Large intestine (tissue), 3 donors: Measurements from ENCODE around the gene THRB. TPM values are rescaled to one million over a fixed set of nuclear protein-coding genes. Genes with fewer than 3 reads are reported as not detected.
A peak's percentile ranks its signal among the peaks of the same experiment; 100 is the strongest.

Experiments used
- DNase-seq, 2 donors: peaks; one replicate each; pipeline versions ENCODE4 v3.0.0 to v3.0.0-alpha.2; 2013
- H3K27ac ChIP-seq: one replicate; pipeline ENCODE4 v1.5.1; 2013; ENCODE audit warnings: low read length
- H3K27me3 ChIP-seq: 2 replicates; pipeline ENCODE4 v1.6.1; 2013; ENCODE audit warnings: low read length; ENCODE audit not compliant: control insufficient read depth, insufficient read depth
- H3K36me3 ChIP-seq: 2 replicates; pipeline ENCODE4 v1.6.1; 2013; ENCODE audit warnings: low read length; ENCODE audit not compliant: control insufficient read depth, insufficient read depth
- H3K4me1 ChIP-seq: one replicate; pipeline ENCODE4 v1.6.1; 2013; ENCODE audit warnings: low read length; ENCODE audit not compliant: control insufficient read depth, insufficient read depth
- H3K4me3 ChIP-seq: one replicate; pipeline ENCODE4 v1.5.1; 2013; ENCODE audit warnings: low read length
- H3K9me3 ChIP-seq: one replicate; pipeline ENCODE4 v1.6.1; 2013; ENCODE audit warnings: mild to moderate bottlenecking, low read depth, low read length, moderate library complexity; ENCODE audit not compliant: control insufficient read depth
- WGBS: methylation state at CpG from one replicate; pipeline ENCODE4 v1.1.5; 2013; ENCODE audit warnings: low lambda C conversion rate; ENCODE audit not compliant: insufficient coverage; 5-methylcytosine and 5-hydroxymethylcytosine counted together
- polyA plus RNA-seq: library from polyadenylated mRNA; unstranded; fragments of 120-200 nt; gene quantifications from one replicate; pipeline ENCODE4 v1.2.1, GENCODE V29; 2013

Gene THRB
- polyA plus RNA-seq, 1 donor: 38.3 TPM

- no peak for DNase-seq
- H3K36me3 ChIP-seq: no peaks in the 10 kb centered on the region
- no peak overlapping the region for H3K4me3 ChIP-seq
- no peak overlapping the region for H3K27ac ChIP-seq
- no peaks in the 10 kb centered on the region for H3K27me3 ChIP-seq
- no CpG with 5 or more reads among the region's 1 CpG for WGBS
- H3K4me1 ChIP-seq: peaks cover 9% of the 10 kb centered on the region
- no peaks in the 10 kb centered on the region for H3K9me3 ChIP-seq
Observed at GRCh38 chr3:24359102-24359501, 135.5 kb downstream of the THRB start.

GRCh38 chr3:24357635-24358034, 137.0 kb downstream of the THRB start:
- DNase-seq: no peak
- H3K36me3 ChIP-seq: no peaks in the 10 kb centered on the region
- H3K4me1 ChIP-seq: no peaks in the 10 kb centered on the region
- WGBS: 90% methylated on average over 3 of the region's 6 CpGs
- H3K9me3 ChIP-seq: no peaks in the 10 kb centered on the region
- H3K27ac ChIP-seq: no peak overlapping the region
- no peak overlapping the region for H3K4me3 ChIP-seq
- no peaks in the 10 kb centered on the region for H3K27me3 ChIP-seq

DNA sequence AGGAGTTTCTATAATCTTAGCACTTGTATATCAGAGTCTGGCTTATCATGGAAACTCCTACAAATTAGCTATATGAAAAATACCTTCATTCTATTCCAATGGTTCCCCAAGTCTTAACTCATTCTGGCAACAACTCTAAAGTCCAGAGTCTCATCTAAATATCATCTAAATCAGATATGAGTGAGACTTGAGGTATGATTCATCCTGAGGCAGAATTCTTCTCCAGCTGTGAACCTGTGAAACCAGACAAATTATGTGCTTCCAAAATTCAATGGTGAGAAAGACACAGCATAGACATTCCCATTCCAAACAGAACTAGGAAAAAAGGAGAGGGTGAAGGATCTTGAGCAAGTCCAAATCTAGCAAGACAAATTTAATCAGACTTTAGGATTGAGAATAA, 138.8 kb downstream of the THRB start:
- H3K27me3 ChIP-seq: no peaks in the 10 kb centered on the region

GRCh38 chr3:24354230-24354629, 140.4 kb downstream of the THRB start:
- Histone ChIP-seq H3K27me3 (no peaks in the 10 kb centered on the region), H3K27ac (no peak overlapping the region), H3K36me3 (no peaks in the 10 kb centered on the region), H3K4me3 (no peak overlapping the region), H3K4me1 (peaks cover 10% of the 10 kb centered on the region), H3K9me3 (no peaks in the 10 kb centered on the region)
- no peak for DNase-seq

More for the DNA sequence above, 138.8 kb downstream of the THRB start:
- DNase-seq: no peak
- Histone ChIP-seq H3K4me3 (no peak overlapping the region), H3K9me3 (no peaks in the 10 kb centered on the region), H3K4me1 (peaks cover 10% of the 10 kb centered on the region), H3K27ac (no peak overlapping the region), H3K36me3 (no peaks in the 10 kb centered on the region)

DNA sequence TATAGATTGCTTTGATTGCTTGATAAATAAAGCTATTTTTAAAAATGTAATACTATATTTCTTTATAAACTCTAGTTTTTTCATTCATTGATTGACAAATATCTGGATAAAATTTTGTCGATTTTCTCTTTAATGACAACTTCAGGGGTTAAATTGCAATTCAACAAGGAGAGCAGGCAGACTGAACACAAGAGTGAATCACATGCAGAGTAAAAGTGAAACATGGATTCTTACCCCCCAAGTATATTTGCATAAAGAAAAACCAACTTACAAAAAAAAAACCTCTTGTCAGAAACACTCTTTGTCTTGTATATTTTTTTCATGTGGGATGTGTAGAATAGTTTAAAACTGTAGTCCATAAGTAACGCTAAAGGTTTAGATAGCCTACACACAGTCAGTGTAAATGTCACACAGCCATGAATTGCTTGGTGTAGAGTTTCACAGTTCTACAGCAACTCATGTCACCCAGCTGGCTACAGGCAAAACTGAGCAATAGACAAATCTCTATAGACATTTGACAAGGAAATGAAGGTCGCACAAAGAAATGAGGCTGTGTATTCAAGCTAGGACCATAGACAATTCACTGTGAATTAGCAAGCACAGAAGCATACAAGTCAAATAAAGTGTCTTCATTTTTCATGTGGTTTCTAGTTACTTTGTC, 141.6 kb downstream of the THRB start:
- no peaks in the 10 kb centered on the region for H3K27me3 ChIP-seq
- peaks cover 10% of the 10 kb centered on the region for H3K4me1 ChIP-seq
- no peak for DNase-seq
- H3K36me3 ChIP-seq: no peaks in the 10 kb centered on the region
- H3K27ac ChIP-seq: no peak overlapping the region
- WGBS: 79% methylated on average over 2 of the region's 3 CpGs
- H3K4me3 ChIP-seq: no peak overlapping the region
- H3K9me3 ChIP-seq: no peaks in the 10 kb centered on the region

GRCh38 chr3:24351779-24352469, 142.7 kb downstream of the THRB start:
- no peaks in the 10 kb centered on the region for H3K27me3 ChIP-seq
- peaks cover 10% of the 10 kb centered on the region for H3K4me1 ChIP-seq
- H3K27ac ChIP-seq: peak overlapping the region; percentile 34
- no peak overlapping the region for H3K4me3 ChIP-seq
- WGBS: 86% methylated on average over 1 of the region's 4 CpGs
- no peaks in the 10 kb centered on the region for H3K9me3 ChIP-seq
- peak in 1 of 2 donors; percentile 64 for DNase-seq
- H3K36me3 ChIP-seq: no peaks in the 10 kb centered on the region

GRCh38 chr3:24349367-24350019, 145.2 kb downstream of the THRB start:
- no peak overlapping the region for H3K4me3 ChIP-seq
- peaks cover 10% of the 10 kb centered on the region for H3K4me1 ChIP-seq
- no peaks in the 10 kb centered on the region for H3K9me3 ChIP-seq
- DNase-seq: no peak
- H3K27me3 ChIP-seq: no peaks in the 10 kb centered on the region
- H3K36me3 ChIP-seq: no peaks in the 10 kb centered on the region
- 100% methylated on average over 1 of the region's 1 CpG for WGBS
- H3K27ac ChIP-seq: no peak overlapping the region

GRCh38 chr3:24348348-24348747, 146.3 kb downstream of the THRB start:
- Histone ChIP-seq H3K4me3 (no peak overlapping the region), H3K27ac (no peak overlapping the region)
- no CpG with 5 or more reads among the region's 4 CpGs for WGBS

GRCh38 chr3:24344784-24345439, 149.7 kb downstream of the THRB start:
- Histone ChIP-seq H3K27me3 (no peaks in the 10 kb centered on the region), H3K9me3 (peaks cover 2% of the 10 kb centered on the region), H3K4me1 (no peaks in the 10 kb centered on the region), H3K27ac (no peak overlapping the region), H3K4me3 (no peak overlapping the region), H3K36me3 (no peaks in the 10 kb centered on the region)
- WGBS: no CpG with 5 or more reads among the region's 3 CpGs
- DNase-seq: no peak

More at GRCh38 chr3:24348348-24348747, 146.3 kb downstream of the THRB start:
- peaks cover 10% of the 10 kb centered on the region for H3K4me1 ChIP-seq
- DNase-seq: no peak
- no peaks in the 10 kb centered on the region for H3K27me3 ChIP-seq
- H3K36me3 ChIP-seq: no peaks in the 10 kb centered on the region
- no peaks in the 10 kb centered on the region for H3K9me3 ChIP-seq

GRCh38 chr3:24343084-24343783, 151.4 kb downstream of the THRB start:
- Histone ChIP-seq H3K27ac (no peak overlapping the region), H3K9me3 (peaks cover 2% of the 10 kb centered on the region), H3K36me3 (no peaks in the 10 kb centered on the region), H3K4me1 (no peaks in the 10 kb centered on the region), H3K27me3 (no peaks in the 10 kb centered on the region), H3K4me3 (no peak overlapping the region)
- no peak for DNase-seq
- 100% methylated on average over 2 of the region's 3 CpGs for WGBS
